ENCODE data around the gene IL11. TPM values are rescaled to one million over a fixed set of nuclear protein-coding genes. Genes with fewer than 3 reads are reported as not detected.
A peak's percentile ranks its signal among the peaks of the same experiment; 100 is the strongest.

Gene IL11
- total RNA-seq, 1 donor from 2014 or later, result 0.06 TPM

- TF ChIP-seq EZH2 (IDR thresholded peaks at IDR 0.05) (no peak), EZH2phosphoT487 (IDR thresholded peaks at IDR 0.05) (no peak), CTCF (IDR thresholded peaks at IDR 0.05) (no peak)
- Histone ChIP-seq H3K4me3 (no peak overlapping the region), H3K4me2 (no peak overlapping the region), H3K27me3 (no peaks in the 10 kb centered on the region), H3K27ac (no peak overlapping the region), H3K9me3 (ENCODE audit: low read depth) (no peaks in the 10 kb centered on the region), H2AFZ (replicated peaks) (no peak overlapping the region), H3K79me2 (ENCODE audit: low read depth) (peaks cover 32% of the 10 kb centered on the region), H3K9ac (no peak overlapping the region), H4K20me1 (ENCODE audit: low read depth) (peaks cover 75% of the 10 kb centered on the region), H3K36me3 (no peaks in the 10 kb centered on the region), H3K4me1 (peaks cover 33% of the 10 kb centered on the region), H3F3A (ENCODE audit: low read depth) (peaks cover 75% of the 10 kb centered on the region)
- H3K4me1 Mint-ChIP-seq, result peaks cover 52% of the 10 kb centered on the region
- H3K36me3 Mint-ChIP-seq, result peaks cover 15% of the 10 kb centered on the region
- H3K4me3 Mint-ChIP-seq, result peak overlapping the region; percentile 67
- H3K27ac Mint-ChIP-seq, result peak overlapping the region; percentile 88
- H3K9me3 Mint-ChIP-seq, result no peaks in the 10 kb centered on the region
- no peak for DNase-seq (ENCODE audit: low spot score)
- peaks cover 7% of the 10 kb centered on the region for H3K27me3 Mint-ChIP-seq (ENCODE audit: insufficient read depth, low read depth)
Measured at GRCh38 chr19:55389386-55390317, 19.4 kb upstream of the IL11 start.

- Histone ChIP-seq H4K20me1 (ENCODE audit: low read depth) (peaks cover 71% of the 10 kb centered on the region), H3F3A (ENCODE audit: low read depth) (peaks cover 75% of the 10 kb centered on the region), H2AFZ (replicated peaks) (no peak overlapping the region), H3K4me1 (peaks cover 43% of the 10 kb centered on the region), H3K4me2 (peak overlapping the region; percentile 100), H3K9ac (no peak overlapping the region), H3K79me2 (ENCODE audit: low read depth) (peaks cover 32% of the 10 kb centered on the region), H3K27me3 (peaks cover 5% of the 10 kb centered on the region), H3K36me3 (no peaks in the 10 kb centered on the region), H3K4me3 (no peak overlapping the region), H3K27ac (no peak overlapping the region), H3K9me3 (ENCODE audit: low read depth) (no peaks in the 10 kb centered on the region)
- Mint-ChIP-seq H3K36me3 (peaks cover 15% of the 10 kb centered on the region), H3K4me3 (peak overlapping the region; percentile 100), H3K27ac (no peak overlapping the region), H3K9me3 (no peaks in the 10 kb centered on the region), H3K4me1 (peaks cover 56% of the 10 kb centered on the region), H3K27me3 (ENCODE audit: insufficient read depth, low read depth) (peaks cover 13% of the 10 kb centered on the region)
- DNase-seq (ENCODE audit: low spot score), result no peak
- TF ChIP-seq EZH2phosphoT487 (IDR thresholded peaks at IDR 0.05), result no peak
- no peak for TF ChIP-seq EZH2 (IDR thresholded peaks at IDR 0.05)
Measured at GRCh38 chr19:55387736-55388497, 17.7 kb upstream of the IL11 start.

GRCh38 chr19:55386493-55386971 is 16.3 kb upstream of the IL11 start:
- Histone ChIP-seq H3K9me3 (ENCODE audit: low read depth) (no peaks in the 10 kb centered on the region), H3K4me3 (peak overlapping the region; percentile 90), H3K79me2 (ENCODE audit: low read depth) (peaks cover 32% of the 10 kb centered on the region), H3K4me2 (peak overlapping the region; percentile 100), H2AFZ (replicated peaks) (no peak overlapping the region), H3K36me3 (no peaks in the 10 kb centered on the region), H3K4me1 (peaks cover 35% of the 10 kb centered on the region), H3K27ac (no peak overlapping the region), H3K27me3 (peaks cover 17% of the 10 kb centered on the region), H4K20me1 (ENCODE audit: low read depth) (peaks cover 57% of the 10 kb centered on the region), H3F3A (ENCODE audit: low read depth) (peaks cover 63% of the 10 kb centered on the region), H3K9ac (peak overlapping the region; percentile 88)
- no peak for TF ChIP-seq EZH2 (IDR thresholded peaks at IDR 0.05)
- no peak for TF ChIP-seq EZH2phosphoT487 (IDR thresholded peaks at IDR 0.05)
- TF ChIP-seq CTCF (IDR thresholded peaks at IDR 0.05), result no peak
- peaks cover 47% of the 10 kb centered on the region for H3K4me1 Mint-ChIP-seq
- H3K36me3 Mint-ChIP-seq, result peaks cover 11% of the 10 kb centered on the region
- no peak for DNase-seq (ENCODE audit: low spot score)
- peaks cover 18% of the 10 kb centered on the region for H3K27me3 Mint-ChIP-seq (ENCODE audit: insufficient read depth, low read depth)
- peak overlapping the region; percentile 100 for H3K4me3 Mint-ChIP-seq
- H3K27ac Mint-ChIP-seq, result no peak overlapping the region
- H3K9me3 Mint-ChIP-seq, result peaks cover 4% of the 10 kb centered on the region

Measured in neural progenitor cell (in vitro differentiated cells).